ENCODE measurements around the gene UQCR11. TPM values are rescaled to one million over a fixed set of nuclear protein-coding genes. Genes with fewer than 3 reads are reported as not detected.
A peak's percentile ranks its signal among the peaks of the same experiment; 100 is the strongest.

UQCR11 gene
- total RNA-seq, 2 experiments from 2014 or later, result 86.2 to 187 TPM

DNA sequence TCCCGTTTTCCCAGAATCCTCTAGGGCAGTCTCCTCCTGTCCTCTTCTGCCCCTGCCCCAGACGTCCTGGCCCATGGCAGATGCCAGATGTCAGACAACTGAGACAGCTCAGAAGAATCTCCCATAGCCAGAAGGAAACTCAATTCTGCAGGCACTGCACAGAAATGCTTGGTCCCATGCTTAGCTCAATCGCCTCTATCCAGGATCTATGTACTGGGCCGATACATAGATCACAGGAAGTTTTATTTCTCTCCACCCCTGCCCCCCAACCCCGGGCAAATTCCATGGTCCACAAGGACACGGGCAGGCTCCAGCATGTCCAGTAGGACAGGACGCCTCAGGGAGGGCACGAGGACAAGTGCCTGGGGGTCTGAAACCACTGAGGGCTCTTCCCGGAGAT, 17.4 kb downstream of the UQCR11 start:
- Histone ChIP-seq H3K4me3 (ENCODE audit: low read depth, low read length, poor library complexity, severe bottlenecking) (no peak overlapping the region), H3K36me3 (ENCODE audit: insufficient read depth, low read length) (peaks cover 81% of the 10 kb centered on the region), H3K27ac (ENCODE audit: low read depth, low read length, poor library complexity, severe bottlenecking) (no peak overlapping the region), H4K20me1 (ENCODE audit: insufficient read depth, low read length) (no peaks in the 10 kb centered on the region; the same call in 1 of the 2 replicates), H2AFZ (ENCODE audit: low read length) (no peak overlapping the region), H3K9me3 (ENCODE audit: low read length) (no peaks in the 10 kb centered on the region), H3K4me1 (ENCODE audit: insufficient read depth, low read length, poor library complexity, severe bottlenecking) (peaks cover 16% of the 10 kb centered on the region), H3K9me2 (ENCODE audit: insufficient read depth, low read length) (no peaks in the 10 kb centered on the region), H3K79me2 (ENCODE audit: insufficient read depth, low read depth, low read length) (peaks cover 62% of the 10 kb centered on the region), H3K4me2 (ENCODE audit: low read length) (no peak overlapping the region)
- TSS peak; percentile 21 for BruUV-seq (replicated peaks)
- DNase-seq (ENCODE audit: low spot score), result no peak
- ChIA-PET POLR2A (no interaction called here), CTCF (ENCODE audit: unreplicated experiment) (interaction anchor here (0.8 kb wide), 1 partner anchor 42 kb away, joined by 3 read pairs; no protein-coding TSS in a partner anchor)
- intact Hi-C loops (cut with micrococcal nuclease; ENCODE audit: unreplicated experiment), result no loop called here
- TF ChIP-seq, protein P1, sequence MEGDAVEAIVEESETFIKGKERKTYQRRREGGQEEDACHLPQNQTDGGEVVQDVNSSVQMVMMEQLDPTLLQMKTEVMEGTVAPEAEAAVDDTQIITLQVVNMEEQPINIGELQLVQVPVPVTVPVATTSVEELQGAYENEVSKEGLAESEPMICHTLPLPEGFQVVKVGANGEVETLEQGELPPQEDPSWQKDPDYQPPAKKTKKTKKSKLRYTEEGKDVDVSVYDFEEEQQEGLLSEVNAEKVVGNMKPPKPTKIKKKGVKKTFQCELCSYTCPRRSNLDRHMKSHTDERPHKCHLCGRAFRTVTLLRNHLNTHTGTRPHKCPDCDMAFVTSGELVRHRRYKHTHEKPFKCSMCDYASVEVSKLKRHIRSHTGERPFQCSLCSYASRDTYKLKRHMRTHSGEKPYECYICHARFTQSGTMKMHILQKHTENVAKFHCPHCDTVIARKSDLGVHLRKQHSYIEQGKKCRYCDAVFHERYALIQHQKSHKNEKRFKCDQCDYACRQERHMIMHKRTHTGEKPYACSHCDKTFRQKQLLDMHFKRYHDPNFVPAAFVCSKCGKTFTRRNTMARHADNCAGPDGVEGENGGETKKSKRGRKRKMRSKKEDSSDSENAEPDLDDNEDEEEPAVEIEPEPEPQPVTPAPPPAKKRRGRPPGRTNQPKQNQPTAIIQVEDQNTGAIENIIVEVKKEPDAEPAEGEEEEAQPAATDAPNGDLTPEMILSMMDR (conservative IDR thresholded peaks at IDR 0.05; ENCODE audit: low read length), result no peak
- no peak for TF ChIP-seq EZH2phosphoT487 (IDR thresholded peaks at IDR 0.05; ENCODE audit: borderline replicate concordance, low read depth, low read length)

DNA sequence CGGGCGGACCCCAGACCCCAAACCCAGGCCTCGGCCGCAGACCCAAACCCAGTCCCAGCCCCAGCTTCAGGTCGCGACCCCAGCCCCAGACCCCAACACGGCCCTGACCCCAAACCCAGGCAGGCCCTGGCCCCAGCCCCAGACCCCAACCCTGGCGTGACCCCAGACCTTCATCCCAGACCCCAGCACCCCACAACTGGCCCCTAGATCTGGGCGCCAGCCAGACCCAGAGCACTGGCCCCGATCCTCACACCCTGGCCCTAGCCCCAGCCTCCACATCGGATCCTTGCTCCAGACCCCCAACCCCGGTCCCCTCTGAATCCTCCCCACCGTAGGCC, 20.1 kb downstream of the UQCR11 start:
- Histone ChIP-seq H3K36me3 (ENCODE audit: insufficient read depth, low read length) (peaks cover 89% of the 10 kb centered on the region), H3K4me2 (ENCODE audit: low read length) (no peak overlapping the region), H3K4me3 (ENCODE audit: low read depth, low read length, poor library complexity, severe bottlenecking) (no peak overlapping the region), H3K27ac (ENCODE audit: low read depth, low read length, poor library complexity, severe bottlenecking) (no peak overlapping the region), H3K9me3 (ENCODE audit: low read length) (no peaks in the 10 kb centered on the region), H2AFZ (ENCODE audit: low read length) (no peak overlapping the region), H3K4me1 (ENCODE audit: insufficient read depth, low read length, poor library complexity, severe bottlenecking) (peaks cover 7% of the 10 kb centered on the region), H4K20me1 (ENCODE audit: insufficient read depth, low read length) (no peaks in the 10 kb centered on the region; the same call in 1 of the 2 replicates), H3K9me2 (ENCODE audit: insufficient read depth, low read length) (no peaks in the 10 kb centered on the region), H3K79me2 (ENCODE audit: insufficient read depth, low read depth, low read length) (peaks cover 43% of the 10 kb centered on the region)
- intact Hi-C loops (cut with micrococcal nuclease; ENCODE audit: unreplicated experiment), result no loop called here
- no peak for TF ChIP-seq EZH2phosphoT487 (IDR thresholded peaks at IDR 0.05; ENCODE audit: borderline replicate concordance, low read depth, low read length)
- TF ChIP-seq, protein P1 (conservative IDR thresholded peaks at IDR 0.05; ENCODE audit: low read length), result no peak
- POLR2A ChIA-PET, result no interaction called here
- CTCF ChIA-PET (ENCODE audit: unreplicated experiment), result no interaction called here
- no peak for DNase-seq (ENCODE audit: low spot score)
- BruUV-seq (replicated peaks), result no TSS peak

DNA sequence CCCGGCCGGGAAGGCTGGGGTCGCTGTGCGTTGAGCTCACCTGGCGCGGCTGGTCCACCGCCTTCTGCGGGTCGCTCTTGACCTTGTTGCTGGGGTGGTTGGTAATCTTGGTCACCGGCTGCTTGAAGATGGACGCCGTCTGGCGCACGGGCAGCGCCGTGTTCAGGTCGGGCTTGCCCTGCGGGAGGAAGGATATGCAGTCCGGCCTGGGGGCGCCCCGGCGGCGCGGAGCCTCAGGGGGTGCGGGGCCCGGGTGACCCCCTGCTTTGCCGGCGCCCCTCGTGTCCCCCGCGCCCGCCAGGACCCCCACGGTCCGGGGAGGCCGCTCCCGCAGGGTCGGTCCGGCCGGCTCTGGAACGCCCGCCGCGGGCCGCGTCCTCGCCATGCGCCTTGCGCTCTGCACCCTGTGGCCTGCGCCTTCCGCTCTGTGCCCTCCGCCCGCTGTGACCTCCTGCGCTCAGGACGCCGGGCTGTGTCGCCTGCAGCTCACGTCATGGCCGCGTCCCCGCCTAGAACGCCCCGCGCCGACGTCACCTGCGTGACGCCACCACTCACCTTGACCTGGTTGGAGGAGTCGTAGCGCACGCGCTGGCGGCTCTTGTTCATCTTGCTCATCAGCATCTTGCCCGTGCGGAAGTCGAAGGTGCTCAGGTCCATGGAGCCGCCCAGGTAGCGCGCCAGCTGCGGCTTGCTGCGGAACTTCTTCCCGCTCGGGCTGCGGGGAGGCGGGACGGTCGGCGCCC, 20.6 kb downstream of the UQCR11 start:
- no peak for DNase-seq (ENCODE audit: low spot score)
- Histone ChIP-seq H4K20me1 (ENCODE audit: insufficient read depth, low read length) (no peaks in the 10 kb centered on the region), H3K4me1 (ENCODE audit: insufficient read depth, low read length, poor library complexity, severe bottlenecking) (peaks cover 1% of the 10 kb centered on the region), H3K4me2 (ENCODE audit: low read length) (no peak overlapping the region), H2AFZ (ENCODE audit: low read length) (no peak overlapping the region), H3K36me3 (ENCODE audit: insufficient read depth, low read length) (peaks cover 89% of the 10 kb centered on the region), H3K9me3 (ENCODE audit: low read length) (no peaks in the 10 kb centered on the region), H3K9me2 (ENCODE audit: insufficient read depth, low read length) (no peaks in the 10 kb centered on the region), H3K4me3 (ENCODE audit: low read depth, low read length, poor library complexity, severe bottlenecking) (no peak overlapping the region), H3K79me2 (ENCODE audit: insufficient read depth, low read depth, low read length) (peaks cover 37% of the 10 kb centered on the region), H3K27ac (ENCODE audit: low read depth, low read length, poor library complexity, severe bottlenecking) (no peak overlapping the region)
- intact Hi-C loops (cut with micrococcal nuclease; ENCODE audit: unreplicated experiment), result no loop called here
- no peak for TF ChIP-seq EZH2phosphoT487 (IDR thresholded peaks at IDR 0.05; ENCODE audit: borderline replicate concordance, low read depth, low read length)
- TF ChIP-seq, protein P1 (conservative IDR thresholded peaks at IDR 0.05; ENCODE audit: low read length), result no peak
- POLR2A ChIA-PET, result no interaction called here
- BruUV-seq (replicated peaks), result no TSS peak
- CTCF ChIA-PET (ENCODE audit: unreplicated experiment), result no interaction called here
